Spleen (tissue), 7 donors: Measurements from ENCODE around the gene ENOX1.

ENCODE experiments used
- CTCF ChIP-seq, 11 experiments: fragments of 200-600 bp in 7 of 11; fragments of 450-650 bp in 4 of 11; sonication (generic) in 4 of 11; IDR thresholded peaks in 8 of 11; conservative IDR thresholded peaks in 3 of 11; 1 replicate in 7 of 11; 2 replicates in 4 of 11; pipeline versions ENCODE4 v1.4.0 to v1.8.0; 2016 to 2021; ENCODE audit warnings: antibody characterized with exemption in 11 of 11, inconsistent platforms in 4 of 11, mild to moderate bottlenecking in 1 of 11
- POLR2AphosphoS5 ChIP-seq, 3 donors: sonication (generic); formaldehyde crosslinking; IDR thresholded peaks; one replicate each; pipeline ENCODE4 v1.5.1; 2017; ENCODE audit warnings: antibody characterized with exemption in 3 of 3
- donor health status: DM: no; HTN: no; CAD: no; lungs with moderate emphysema.
- donor health status: DM: no; HTN: no; CAD: no.
- donor health status: DM: no; HTN: no; CAD: no.

GRCh38 chr13:43512221-43512620 is 274.6 kb downstream of the ENOX1 start:
- TF ChIP-seq POLR2AphosphoS5 (IDR thresholded peaks at IDR 0.05) = no peak
- no peak for TF ChIP-seq CTCF (IDR thresholded peaks at IDR 0.05 in 8 of 11, conservative IDR thresholded peaks at IDR 0.05 in 3 of 11)
